ENCODE measurements around the gene AQP1. TPM values are rescaled to one million over a fixed set of nuclear protein-coding genes. Genes with fewer than 3 reads are reported as not detected.

AQP1 gene
- total RNA-seq, 1 experiment from 2014 or later = 0.15 TPM

DNA sequence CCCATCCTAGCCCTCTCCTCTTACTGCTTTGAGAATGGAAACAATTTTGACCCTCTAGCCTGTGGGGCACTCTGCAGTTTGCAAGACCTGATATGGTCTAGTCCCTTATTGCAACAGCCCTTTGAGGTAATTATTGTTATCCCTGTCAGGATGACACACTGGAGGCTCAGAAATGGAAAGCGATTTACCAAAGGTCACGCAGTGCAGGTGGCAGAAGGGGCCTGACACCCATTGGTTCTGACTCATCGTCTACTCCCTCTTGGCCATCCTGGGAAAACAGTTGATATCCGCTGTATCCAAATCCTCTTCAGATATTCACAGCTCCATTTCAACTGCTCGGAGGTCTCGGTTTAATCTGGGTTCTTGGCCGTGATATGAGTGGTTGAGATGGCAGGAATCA, 44.7 kb upstream of the AQP1 start:
- H3K79me2 ChIP-seq (ENCODE audit: insufficient read depth, low read length) = no peaks in the 10 kb centered on the region
- H2AFZ ChIP-seq (ENCODE audit: low read length) = no peak overlapping the region
- H3K9me3 Mint-ChIP-seq = no peaks in the 10 kb centered on the region
- no peak overlapping the region for H4K8ac ChIP-seq (replicated peaks; ENCODE audit: insufficient read length, low read depth, low read length)
- H4K5ac ChIP-seq (ENCODE audit: insufficient read length, low read depth, low read length) = no peak overlapping the region
- H3K4me1 ChIP-seq (ENCODE audit: insufficient read depth, low read length) = no peaks in the 10 kb centered on the region
- peaks cover 2% of the 10 kb centered on the region; the same call in 1 of the 2 replicates for H3K27me3 Mint-ChIP-seq (ENCODE audit: low read depth)
- no peak overlapping the region for H2BK120ac ChIP-seq (ENCODE audit: low read depth, low read length, poor library complexity, severe bottlenecking)
- H3K27me3 ChIP-seq (ENCODE audit: insufficient read depth, low read length) = no peaks in the 10 kb centered on the region
- no CpG with 5 or more reads among the region's 7 CpGs for WGBS (ENCODE audit: extremely low coverage, insufficient read length, low lambda C conversion rate)
- no peak overlapping the region for H2BK15ac ChIP-seq (ENCODE audit: low read depth, low read length)
- H4K20me1 ChIP-seq (ENCODE audit: control insufficient read depth, insufficient read depth, insufficient read length) = no peaks in the 10 kb centered on the region
- TF ChIP-seq, protein P1, sequence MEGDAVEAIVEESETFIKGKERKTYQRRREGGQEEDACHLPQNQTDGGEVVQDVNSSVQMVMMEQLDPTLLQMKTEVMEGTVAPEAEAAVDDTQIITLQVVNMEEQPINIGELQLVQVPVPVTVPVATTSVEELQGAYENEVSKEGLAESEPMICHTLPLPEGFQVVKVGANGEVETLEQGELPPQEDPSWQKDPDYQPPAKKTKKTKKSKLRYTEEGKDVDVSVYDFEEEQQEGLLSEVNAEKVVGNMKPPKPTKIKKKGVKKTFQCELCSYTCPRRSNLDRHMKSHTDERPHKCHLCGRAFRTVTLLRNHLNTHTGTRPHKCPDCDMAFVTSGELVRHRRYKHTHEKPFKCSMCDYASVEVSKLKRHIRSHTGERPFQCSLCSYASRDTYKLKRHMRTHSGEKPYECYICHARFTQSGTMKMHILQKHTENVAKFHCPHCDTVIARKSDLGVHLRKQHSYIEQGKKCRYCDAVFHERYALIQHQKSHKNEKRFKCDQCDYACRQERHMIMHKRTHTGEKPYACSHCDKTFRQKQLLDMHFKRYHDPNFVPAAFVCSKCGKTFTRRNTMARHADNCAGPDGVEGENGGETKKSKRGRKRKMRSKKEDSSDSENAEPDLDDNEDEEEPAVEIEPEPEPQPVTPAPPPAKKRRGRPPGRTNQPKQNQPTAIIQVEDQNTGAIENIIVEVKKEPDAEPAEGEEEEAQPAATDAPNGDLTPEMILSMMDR (conservative IDR thresholded peaks at IDR 0.05) = no peak
- no peak overlapping the region for H2AK5ac ChIP-seq (ENCODE audit: insufficient read length, low read length)
- H3K36me3 Mint-ChIP-seq (ENCODE audit: insufficient read depth in 1 of 3, low read depth in 3 of 3) = no peaks in the 10 kb centered on the region
- no peak overlapping the region for H3K27ac ChIP-seq (ENCODE audit: insufficient read length, low read depth, low read length)
- H3K27ac Mint-ChIP-seq = no peak overlapping the region
- no peak overlapping the region for H3K4me2 ChIP-seq (ENCODE audit: insufficient read depth, insufficient read length, low read length)
- H3K23ac ChIP-seq (ENCODE audit: insufficient read length, low read depth, low read length) = no peak overlapping the region
- no peak overlapping the region for H4K91ac ChIP-seq (ENCODE audit: insufficient read length, low read depth, low read length)
- H2BK20ac ChIP-seq (ENCODE audit: low read depth, low read length, poor library complexity, severe bottlenecking) = no peak overlapping the region
- no peaks in the 10 kb centered on the region for H3K9me3 ChIP-seq (ENCODE audit: control insufficient read depth, low read depth, low read length)
- no peak overlapping the region for H3K4ac ChIP-seq (ENCODE audit: low read depth, low read length)
- H2BK5ac ChIP-seq (ENCODE audit: insufficient read length, low read length) = no peak overlapping the region
- H3T11ph ChIP-seq (ENCODE audit: low read length) = no peak overlapping the region
- H3K9ac ChIP-seq (ENCODE audit: extremely low read depth, insufficient read length, low read length) = no peak overlapping the region
- no peak overlapping the region for H3K14ac ChIP-seq (ENCODE audit: insufficient read depth, low read length)
- H3K4me1 Mint-ChIP-seq = peaks cover 2 to 4% of the 10 kb centered on the region in 2 experiments; a peak in 1 of 4 replicates
- no peaks in the 10 kb centered on the region for H3K79me1 ChIP-seq (ENCODE audit: insufficient read depth, low read depth, low read length, poor library complexity, severe bottlenecking)
- H3K23me2 ChIP-seq (ENCODE audit: insufficient read length, low read depth, low read length, poor library complexity, severe bottlenecking) = no peaks in the 10 kb centered on the region
- no peak overlapping the region for H3K18ac ChIP-seq (ENCODE audit: insufficient read length, low read depth, low read length)
- DNase-seq = no peak
- no peak overlapping the region for H2BK12ac ChIP-seq (ENCODE audit: insufficient read length, low read depth, low read length)
- no peak overlapping the region for H3K56ac ChIP-seq (ENCODE audit: insufficient read length, low read depth, low read length)
- no peak overlapping the region for H3K4me3 Mint-ChIP-seq

All from H9 (cell line).